Ishikawa (cell line): ENCODE measurements around the gene PHYKPL.

Source experiments
- CEBPB ChIP-seq: IDR thresholded peaks from 2 replicates; pipeline ENCODE4 v1.6.1; 2012
- CREB1 ChIP-seq: IDR thresholded peaks from 2 replicates; pipeline ENCODE4 v1.6.1; 2012; ENCODE audit warnings: low read depth
- EGR1 ChIP-seq: IDR thresholded peaks from 2 replicates; pipeline ENCODE4 v1.6.1; 2012
- EP300 ChIP-seq: IDR thresholded peaks from 2 replicates; pipeline ENCODE4 v1.6.1; 2012; ENCODE audit warnings: borderline replicate concordance
- FOXM1 ChIP-seq: IDR thresholded peaks from 2 replicates; pipeline ENCODE4 v1.6.1; 2012; ENCODE audit warnings: low read depth, borderline replicate concordance
- MAX ChIP-seq: IDR thresholded peaks from 2 replicates; pipeline ENCODE4 v1.6.1; 2012
- NFIC ChIP-seq: IDR thresholded peaks from 2 replicates; pipeline ENCODE4 v1.6.1; 2012
- RAD21 ChIP-seq: IDR thresholded peaks from 2 replicates; pipeline ENCODE4 v1.6.1; 2012; ENCODE audit warnings: low read depth
- REST ChIP-seq: IDR thresholded peaks from 2 replicates; pipeline ENCODE4 v1.6.1; 2012; ENCODE audit warnings: low read depth, mild to moderate bottlenecking
- TAF1 ChIP-seq: IDR thresholded peaks from 2 replicates; pipeline ENCODE4 v1.6.1; 2012; ENCODE audit warnings: low read depth, mild to moderate bottlenecking
- TCF12 ChIP-seq: IDR thresholded peaks from 2 replicates; pipeline ENCODE4 v1.6.1; 2012; ENCODE audit warnings: low read depth
- TEAD4 ChIP-seq: IDR thresholded peaks from 2 replicates; pipeline ENCODE4 v1.6.1; 2012
- USF1 ChIP-seq: IDR thresholded peaks from 2 replicates; pipeline ENCODE4 v1.6.1; 2012
- YY1 ChIP-seq: IDR thresholded peaks from 2 replicates; pipeline ENCODE4 v1.6.1; 2012; ENCODE audit warnings: low read depth
- ZBTB7A ChIP-seq: IDR thresholded peaks from 2 replicates; pipeline ENCODE4 v1.6.1; 2012; ENCODE audit warnings: low read depth

The PHYKPL gene

GRCh38 chr5:178199581-178200434 is 32.8 kb downstream of the PHYKPL start:
- TF ChIP-seq REST (no peak), ZBTB7A (no peak), TEAD4 (no peak), YY1 (no peak), TAF1 (no peak), USF1 (no peak), CEBPB (no peak), EGR1 (no peak)

- TF ChIP-seq CEBPB (no peak), TCF12 (no peak), RAD21 (no peak), CREB1 (no peak), MAX (no peak), USF1 (no peak)
Measured at GRCh38 chr5:178198706-178199105, 33.9 kb downstream of the PHYKPL start.

GRCh38 chr5:178196986-178197385 is 35.6 kb downstream of the PHYKPL start:
- TF ChIP-seq RAD21: peak; percentile 24; the same call in 1 of the 2 replicates
- TF ChIP-seq CEBPB: no peak
- no peak for TF ChIP-seq NFIC

DNA sequence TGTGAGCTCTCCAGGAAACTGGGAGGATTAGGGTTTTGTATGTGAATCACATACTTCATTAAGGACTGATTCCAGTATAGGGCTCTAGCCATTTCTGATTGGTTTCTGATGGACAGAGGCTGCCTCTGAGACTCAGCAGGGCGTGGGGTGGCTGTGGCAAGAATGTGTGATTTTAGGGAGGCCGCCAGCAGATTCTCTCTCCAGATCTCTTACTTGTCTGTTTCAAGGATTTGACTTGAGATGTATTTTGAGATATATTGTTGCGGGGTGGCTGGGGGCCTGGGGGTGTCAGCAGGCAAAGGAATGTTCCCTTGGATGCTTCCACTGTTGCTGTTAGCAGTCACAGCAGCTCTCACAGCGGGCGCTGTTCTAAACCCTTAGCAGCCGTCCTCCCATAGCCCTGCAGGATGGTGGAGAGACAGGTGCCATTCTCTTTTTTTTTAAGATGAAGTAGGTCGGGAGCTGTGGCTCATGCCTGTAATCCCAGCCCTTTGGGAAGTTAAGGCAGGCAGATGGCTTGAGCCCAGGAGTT is 36.3 kb downstream of the PHYKPL start:
- TF ChIP-seq EGR1: no peak
- TF ChIP-seq EP300: no peak
- TF ChIP-seq FOXM1: no peak

- TF ChIP-seq CEBPB: no peak
- no peak for TF ChIP-seq EGR1
- TF ChIP-seq FOXM1: no peak
- TF ChIP-seq EP300: no peak
Measured at GRCh38 chr5:178194026-178194425, 38.6 kb downstream of the PHYKPL start.

DNA sequence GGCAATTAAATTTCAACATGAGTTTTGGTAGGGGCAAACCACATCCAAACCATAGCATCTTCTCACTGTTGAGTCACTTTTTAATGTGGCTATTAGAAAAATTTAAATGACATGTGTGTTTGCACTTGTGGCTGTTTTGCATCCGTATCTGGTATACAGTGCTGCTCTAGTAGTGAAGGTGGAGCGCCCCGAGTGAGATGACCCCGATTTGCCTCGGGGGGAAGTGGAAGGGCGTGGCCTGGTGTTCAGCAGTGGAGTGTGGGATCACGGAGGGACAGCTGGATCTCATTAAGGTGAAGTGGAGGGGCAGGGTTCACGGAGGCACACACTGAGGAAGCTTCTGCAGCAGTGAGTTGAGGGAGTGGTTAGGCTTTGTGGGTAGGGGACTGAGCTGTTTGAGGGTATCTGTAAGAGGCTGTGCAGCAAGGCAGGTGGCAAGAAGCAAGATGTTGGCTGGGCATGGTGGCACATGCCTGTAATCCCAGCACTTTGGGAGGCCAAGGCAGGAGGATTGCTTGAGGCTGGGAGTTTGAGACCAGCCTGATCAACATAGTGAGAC is 39.3 kb downstream of the PHYKPL start:
- no peak for TF ChIP-seq YY1
- TF ChIP-seq CEBPB: no peak
- TF ChIP-seq TCF12: no peak
- TF ChIP-seq FOXM1: no peak
- TF ChIP-seq RAD21: no peak
- TF ChIP-seq ZBTB7A: no peak
- no peak for TF ChIP-seq EGR1
- no peak for TF ChIP-seq USF1
- TF ChIP-seq REST: no peak
- no peak for TF ChIP-seq TEAD4
- TF ChIP-seq TAF1: no peak
- no peak for TF ChIP-seq CREB1
- no peak for TF ChIP-seq MAX
- no peak for TF ChIP-seq NFIC
